AG10803 (cell line): ENCODE measurements around the gene ADH6.

Experiments
- DNase-seq: peaks from one replicate; pipeline ENCODE4 v3.0.0; 2010; ENCODE audit warnings: low read depth
- H3K4me3 ChIP-seq: 2 replicates; pipeline ENCODE4 v1.5.1; 2011; ENCODE audit warnings: mild to moderate bottlenecking, low read length, control low read depth
- CTCF ChIP-seq: conservative IDR thresholded peaks from 2 replicates; pipeline ENCODE4 v1.5.1; 2011; ENCODE audit warnings: mild to moderate bottlenecking, low read length, control low read depth, inconsistent platforms

ADH6 gene

GRCh38 chr4:99221980-99222379, 2.9 kb upstream of the ADH6 start:
- H3K4me3 ChIP-seq = no peak overlapping the region
- peak; percentile 73 for DNase-seq

GRCh38 chr4:99219479-99219878, 433 bp upstream of the ADH6 start:
- TF ChIP-seq CTCF = no peak
- H3K4me3 ChIP-seq = no peak overlapping the region
- DNase-seq = no peak

More at GRCh38 chr4:99221980-99222379, 2.9 kb upstream of the ADH6 start:
- TF ChIP-seq CTCF = no peak

- TF ChIP-seq CTCF = no peak
- no peak for DNase-seq
- no peak overlapping the region for H3K4me3 ChIP-seq
Observed at GRCh38 chr4:99215521-99215920, 3.5 kb downstream of the ADH6 start.

- TF ChIP-seq CTCF = no peak
- no peak for DNase-seq
- no peak overlapping the region for H3K4me3 ChIP-seq
Observed at GRCh38 chr4:99210789-99211188, 8.3 kb downstream of the ADH6 start.

GRCh38 chr4:99209671-99210070, 9.4 kb downstream of the ADH6 start:
- TF ChIP-seq CTCF = no peak
- DNase-seq = peak; percentile 83

GRCh38 chr4:99208719-99209075, 10.3 kb downstream of the ADH6 start:
- TF ChIP-seq CTCF = no peak
- DNase-seq = no peak
- no peak overlapping the region for H3K4me3 ChIP-seq

More at GRCh38 chr4:99209671-99210070, 9.4 kb downstream of the ADH6 start:
- H3K4me3 ChIP-seq = no peak overlapping the region

GRCh38 chr4:99207911-99208718, 10.9 kb downstream of the ADH6 start:
- TF ChIP-seq CTCF = no peak
- H3K4me3 ChIP-seq = no peak overlapping the region
- peak; percentile 12 for DNase-seq
